ENCODE results near the gene INHBB. TPM values are rescaled to one million over a fixed set of nuclear protein-coding genes. Genes with fewer than 3 reads are reported as not detected.

INHBB gene
- total and polyA plus RNA-seq, 2 of the 4 experiments (the other 2 are of a cell fraction) = 0.18 to 0.92 TPM

DNA sequence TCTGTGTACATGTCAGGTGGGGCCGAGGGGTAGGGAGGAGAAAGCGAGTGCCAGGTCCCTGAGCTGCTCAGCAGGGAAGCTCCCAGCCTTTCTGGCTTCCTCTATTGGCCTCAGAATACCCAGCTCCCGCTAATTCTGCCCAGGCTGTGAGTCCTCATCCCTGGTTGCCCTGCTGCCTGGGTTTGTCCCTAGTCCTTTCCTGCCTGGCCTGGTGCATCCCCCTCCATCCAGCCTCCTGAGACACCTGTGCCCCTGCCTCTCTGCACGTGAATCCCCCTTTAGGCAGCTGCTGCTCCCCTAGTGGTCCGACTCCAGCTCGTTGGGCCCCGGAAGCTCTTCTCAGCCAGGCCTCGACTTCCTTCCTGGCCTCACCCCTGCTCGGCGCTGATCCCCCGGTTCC lies 54.6 kb downstream of the INHBB start:
- in situ Hi-C loops (cut with MboI; ENCODE audit: low sequenced_read_pairs) = no loop called here
- Histone ChIP-seq H4K20me1 (ENCODE audit: insufficient read depth, low read length) (0 out of 2 replicates have a peak, but pooled peaks cover 3% of the 10 kb centered on the region), H3K4me3 (ENCODE audit: insufficient read depth, low read depth, low read length) (no peak overlapping the region), H3K4me2 (ENCODE audit: low read depth, low read length) (no peak overlapping the region), H4K5ac (ENCODE audit: low read depth, low read length) (no peak overlapping the region), H2BK5ac (ENCODE audit: low read depth, low read length, poor library complexity, severe bottlenecking) (no peak overlapping the region), H2BK15ac (ENCODE audit: low read depth, low read length) (no peak overlapping the region), H3K56ac (ENCODE audit: extremely low read depth, insufficient read depth, low read length) (no peak overlapping the region), H3K4ac (ENCODE audit: low read depth, low read length) (no peak overlapping the region), H3K23ac (ENCODE audit: low read depth, low read length) (no peak overlapping the region), H2AFZ (replicated peaks; ENCODE audit: low read length, poor library complexity) (no peak overlapping the region), H3K36me3 (ENCODE audit: control insufficient read depth, insufficient read depth, low read length) (no peaks in the 10 kb centered on the region), H3K9me1 (ENCODE audit: insufficient read depth, low read length) (peaks cover 4% of the 10 kb centered on the region; the same call in 1 of the 2 replicates), H3K79me1 (ENCODE audit: low read depth in 1 of 2, low read length in 2 of 2) (no peaks in the 10 kb centered on the region), H3K27ac (ENCODE audit: insufficient read depth, low read length) (no peak overlapping the region), H3K9ac (ENCODE audit: low read depth, low read length) (no peak overlapping the region), H4K8ac (ENCODE audit: low read depth in 2 of 2, low read length in 2 of 2) (no peak overlapping the region), H3K14ac (replicated peaks; ENCODE audit: low read depth, low read length) (no peak overlapping the region), H3K18ac (ENCODE audit: low read depth, low read length) (no peak overlapping the region), H2BK120ac (ENCODE audit: low read depth, low read length) (no peak overlapping the region), H2AK5ac (ENCODE audit: low read depth, low read length) (no peak overlapping the region), H3K4me1 (ENCODE audit: control insufficient read depth, insufficient read depth, low read length) (peaks cover 7% of the 10 kb centered on the region; the same call in 1 of the 2 replicates), H3K27me3 (ENCODE audit: control insufficient read depth, insufficient read depth, low read length) (peaks cover 53% of the 10 kb centered on the region), H3K9me3 (ENCODE audit: control insufficient read depth, insufficient read depth, low read length) (no peaks in the 10 kb centered on the region), H2AK9ac (replicated peaks; ENCODE audit: low read depth, low read length, poor library complexity) (no peak overlapping the region), H2BK20ac (ENCODE audit: low read depth, low read length) (no peak overlapping the region), H4K91ac (ENCODE audit: insufficient read depth, low read depth, low read length) (no peak overlapping the region)
- no peak for ATAC-seq (ENCODE audit: low read depth)
- CTCF ChIA-PET = no interaction called here
- TF ChIP-seq RFX5 (IDR thresholded peaks at IDR 0.05; ENCODE audit: low read depth, low read length) = no peak
- DNase-seq = no peak
- BruUV-seq (replicated peaks) = no TSS peak
- POLR2A ChIA-PET (ENCODE audit: unreplicated experiment) = no interaction called here
- dilution Hi-C loops (cut with HindIII; ENCODE audit: low sequenced_read_pairs, unreplicated experiment) = no loop called here
- 72% methylated on average over 8 of the region's 11 CpGs; no CpG with 5 or more reads in 1 of the 2 experiments for WGBS, 2 experiments (ENCODE audit: extremely low coverage in 2 of 2, insufficient read length in 1 of 2)
- intact Hi-C loops (cut with micrococcal nuclease) = no loop called here

Other genes starting within 250 kb of the INHBB start
- gene TMEM185B, start 122.7 kb upstream of the INHBB start, total RNA-seq (2012; rRNA removed) = 16.4 and 17.7 TPM in 2 replicates
- 25.2 and 26.1 TPM in 2 replicates for gene TMEM185B, start 122.7 kb upstream of the INHBB start, polyA plus RNA-seq (2012; rRNA removed)
- gene RALB, start 93.3 kb upstream of the INHBB start, total RNA-seq (2012; rRNA removed) = 53.6 and 75.3 TPM in 2 replicates
- gene RALB, start 93.3 kb upstream of the INHBB start, polyA plus RNA-seq (2012; rRNA removed) = 38.0 and 54.7 TPM in 2 replicates

Measured in IMR-90 (cell line).